HepG2 (cell line): ENCODE measurements around the gene ELMOD3. TPM values are rescaled to one million over a fixed set of nuclear protein-coding genes. Genes with fewer than 3 reads are reported as not detected.

Experiments used
- ATF6 ChIP-seq: sonication (generic); formaldehyde crosslinking; conservative IDR thresholded peaks from 2 replicates; pipeline ENCODE4 v1.4.0; 2020; ENCODE audit warnings: missing genetic modification reagents
- CENPT ChIP-seq: sonication (generic); formaldehyde crosslinking; IDR thresholded peaks from 2 replicates; pipeline ENCODE4 v1.8.0; 2022; ENCODE audit warnings: low read depth, mild to moderate bottlenecking, moderate library complexity, missing genetic modification reagents
- DDIT3 ChIP-seq: sonication (generic); formaldehyde crosslinking; IDR thresholded peaks from 2 replicates; pipeline ENCODE4 v1.4.0; 2020; ENCODE audit warnings: mild to moderate bottlenecking, missing genetic modification reagents
- EHMT2 ChIP-seq: fragments of 200-600 bp; sonication (generic); IDR thresholded peaks from 2 replicates; pipeline ENCODE4 v1.7.0; 2017; ENCODE audit warnings: antibody characterized with exemption, low read depth, low read length, borderline replicate concordance
- FIP1L1 ChIP-seq: fragments of 200-400 bp; formaldehyde crosslinking; IDR thresholded peaks from 2 replicates; pipeline ENCODE4 v1.6.1; 2018; ENCODE audit warnings: low read depth, mild to moderate bottlenecking, low read length, moderate library complexity, borderline replicate concordance; ENCODE audit not compliant: insufficient read depth
- JUNB ChIP-seq: sonication (generic); formaldehyde crosslinking; IDR thresholded peaks from 2 replicates; pipeline ENCODE4 v1.8.0; 2022; ENCODE audit warnings: missing genetic modification reagents, mild to moderate bottlenecking, borderline replicate concordance
- JUND ChIP-seq: sonication (generic); formaldehyde crosslinking; IDR thresholded peaks from 2 replicates; pipeline ENCODE4 v1.8.0; 2022; ENCODE audit warnings: mild to moderate bottlenecking, missing genetic modification reagents
- MXD1 ChIP-seq: sonication (generic); formaldehyde crosslinking; IDR thresholded peaks from 2 replicates; pipeline ENCODE4 v1.4.0; 2020; ENCODE audit warnings: mild to moderate bottlenecking, missing genetic modification reagents
- MXD3 ChIP-seq: IDR thresholded peaks from 2 replicates; pipeline ENCODE4 v1.6.1; 2016; ENCODE audit warnings: mild to moderate bottlenecking, missing biosample characterization, missing genetic modification reagents
- SRSF9 ChIP-seq: fragments of 200-400 bp; formaldehyde crosslinking; IDR thresholded peaks from 2 replicates; pipeline ENCODE4 v1.6.1; 2018; ENCODE audit warnings: borderline replicate concordance, mild to moderate bottlenecking, low read depth, low read length; ENCODE audit not compliant: insufficient read depth, poor library complexity, severe bottlenecking
- ZBED4 ChIP-seq: sonication (generic); formaldehyde crosslinking; IDR thresholded peaks from 2 replicates; pipeline ENCODE4 v1.4.0; 2020; ENCODE audit warnings: missing genetic modification reagents, borderline replicate concordance
- ZBTB38 ChIP-seq: sonication (generic); formaldehyde crosslinking; IDR thresholded peaks from 2 replicates; pipeline ENCODE4 v1.5.1; 2020; ENCODE audit warnings: mild to moderate bottlenecking, missing genetic modification reagents
- ZBTB42 ChIP-seq: sonication (generic); formaldehyde crosslinking; IDR thresholded peaks from 2 replicates; pipeline ENCODE4 v1.5.0; 2020; ENCODE audit warnings: mild to moderate bottlenecking, missing genetic modification reagents
- ZFP91 ChIP-seq: sonication (generic); formaldehyde crosslinking; IDR thresholded peaks from 2 replicates; pipeline ENCODE4 v1.9.0; 2022; ENCODE audit warnings: missing genetic modification reagents, mild to moderate bottlenecking, borderline replicate concordance
- ZNF230 ChIP-seq: sonication (generic); formaldehyde crosslinking; IDR thresholded peaks from 2 replicates; pipeline ENCODE4 v1.4.0; 2020; ENCODE audit warnings: mild to moderate bottlenecking, missing genetic modification reagents
- ZNF232 ChIP-seq: sonication (generic); formaldehyde crosslinking; IDR thresholded peaks from 2 replicates; pipeline ENCODE4 v1.4.0; 2020; ENCODE audit warnings: missing genetic modification reagents, borderline replicate concordance
- ZNF576 ChIP-seq: sonication (generic); formaldehyde crosslinking; IDR thresholded peaks from 2 replicates; pipeline ENCODE4 v1.4.0; 2020; ENCODE audit warnings: mild to moderate bottlenecking, missing genetic modification reagents
- ZNF780A ChIP-seq: sonication (generic); formaldehyde crosslinking; IDR thresholded peaks from 2 replicates; pipeline ENCODE4 v1.8.0; 2022; ENCODE audit warnings: mild to moderate bottlenecking, missing genetic modification reagents, moderate library complexity
- polyA plus RNA-seq, 8 experiments: library from polyadenylated mRNA; depleted of rRNA in 3 of 8; stranded (reverse) in 7 of 8; unstranded in 1 of 8; fragments of >200 nt; fragmentation: Illumina TruSeq in 4 of 8; extraction: Trizol in 4 of 8; gene quantifications; 2 replicates each; pipeline versions ENCODE4 v1.2.1 to v1.2.3, GENCODE V29; 2011 to 2016; ENCODE audit warnings: low read depth in 4 of 8, missing spikeins in 1 of 8, mixed read lengths in 1 of 8; ENCODE audit not compliant: insufficient read depth in 1 of 8
- total RNA-seq, 5 experiments: library from RNA; depleted of rRNA; stranded (reverse); fragments of >200 nt; fragmentation: Illumina TruSeq; extraction: Trizol; gene quantifications; 2 replicates each; pipeline ENCODE4 v1.2.3, GENCODE V29; 2016; ENCODE audit warnings: low read depth in 1 of 5

The ELMOD3 gene
- total and polyA plus RNA-seq, 2 of the 13 experiments (the other 11 are each of a cell fraction or from before 2014, with no cell fraction given), result 13.3 to 19.5 TPM

GRCh38 chr2:85354286-85355072 is at the start of gene ELMOD3, which contains the start of gene RETSAT (continued):
- no peak; the same call in 1 of the 2 replicates for TF ChIP-seq DDIT3 (CRISPR knock-in tag)
- TF ChIP-seq ZBED4 (CRISPR knock-in tag), result peak; percentile 95; the same call in 1 of the 2 replicates
- TF ChIP-seq CENPT (CRISPR knock-in tag), result no peak
- TF ChIP-seq ZBTB42 (CRISPR knock-in tag), result peak; percentile 73
- no peak; the same call in 1 of the 2 replicates for TF ChIP-seq ZNF780A (CRISPR knock-in tag)
- TF ChIP-seq ZNF576 (CRISPR knock-in tag), result no peak
- no peak for TF ChIP-seq SRSF9
- TF ChIP-seq JUNB (CRISPR knock-in tag), result no peak
- no peak for TF ChIP-seq JUND
- TF ChIP-seq EHMT2, result no peak; the same call in 1 of the 2 replicates
- TF ChIP-seq FIP1L1, result 0 out of 2 replicates have a peak, but pooled peaks have one; percentile 9
- TF ChIP-seq ZBTB38 (CRISPR knock-in tag), result peak; percentile 90
- no peak; the same call in 1 of the 2 replicates for TF ChIP-seq ATF6 (CRISPR knock-in tag)
- peak; percentile 92 for TF ChIP-seq ZNF232 (CRISPR knock-in tag)
- peak; percentile 24; the same call in 1 of the 2 replicates for TF ChIP-seq MXD1 (CRISPR knock-in tag)
- peak; percentile 95 for TF ChIP-seq ZFP91 (CRISPR knock-in tag)
- peak; percentile 75 for TF ChIP-seq MXD3
- TF ChIP-seq ZNF230 (CRISPR knock-in tag), result peak; percentile 95
